ENCODE measurements around the gene PRDM9. TPM values are rescaled to one million over a fixed set of nuclear protein-coding genes. Genes with fewer than 3 reads are reported as not detected.
"Not testable (repeated sequence)": the region's sequence is repeated elsewhere in the genome, so short reads cannot be mapped to it uniquely, and the experiment has no call there.

PRDM9 gene
- not detected in 2 replicates for total RNA-seq (2014; rRNA removed)
- not detected for polyA plus RNA-seq (2012)

- no peak for DNase-seq (ENCODE audit: low read depth)
These were observed at the start of gene PRDM9 for GRCh38 chr5:23507278-23507685. PRDM9 (plus strand) TSS chr5:23507609; CDS start chr5:23509034, 1,425 bp downstream.

- DNase-seq (ENCODE audit: low read depth) = no peak
These were observed 49.6 kb upstream of the PRDM9 start for GRCh38 chr5:23457780-23458179.

- DNase-seq (ENCODE audit: low read depth) = no peak
These were observed 48.2 kb upstream of the PRDM9 start for GRCh38 chr5:23459214-23459613.

- no peak for DNase-seq (ENCODE audit: low read depth)
These were observed 45.8 kb upstream of the PRDM9 start for GRCh38 chr5:23461576-23461975.

GRCh38 chr5:23466401-23466912, 41.0 kb upstream of the PRDM9 start:
- DNase-seq (ENCODE audit: low read depth) = no peak

- DNase-seq (ENCODE audit: low read depth) = no peak
These were observed 38.8 kb upstream of the PRDM9 start for GRCh38 chr5:23468658-23469057.

- DNase-seq (ENCODE audit: low read depth) = no peak
These were observed 33.5 kb upstream of the PRDM9 start for GRCh38 chr5:23473915-23474314.

GRCh38 chr5:23474315-23474714, 33.1 kb upstream of the PRDM9 start:
- DNase-seq (ENCODE audit: low read depth) = no peak

- no peak for DNase-seq (ENCODE audit: low read depth)
These were observed 30.8 kb upstream of the PRDM9 start for GRCh38 chr5:23476580-23476979.

- no peak for DNase-seq (ENCODE audit: low read depth)
These were observed 24.8 kb upstream of the PRDM9 start for GRCh38 chr5:23482642-23483041.

GRCh38 chr5:23483090-23483489, 24.3 kb upstream of the PRDM9 start:
- no peak for DNase-seq (ENCODE audit: low read depth)

- no peak for DNase-seq (ENCODE audit: low read depth)
These were observed 23.3 kb upstream of the PRDM9 start for GRCh38 chr5:23484096-23484495.

GRCh38 chr5:23486227-23486626, 21.2 kb upstream of the PRDM9 start:
- DNase-seq (ENCODE audit: low read depth) = not testable (repeated sequence)

GRCh38 chr5:23490993-23491392, 16.4 kb upstream of the PRDM9 start:
- DNase-seq (ENCODE audit: low read depth) = no peak

GRCh38 chr5:23494558-23494957, 12.9 kb upstream of the PRDM9 start:
- no peak for DNase-seq (ENCODE audit: low read depth)

GRCh38 chr5:23496576-23496975, 10.8 kb upstream of the PRDM9 start:
- no peak for DNase-seq (ENCODE audit: low read depth)

- no peak for DNase-seq (ENCODE audit: low read depth)
These were observed 826 bp upstream of the PRDM9 start for GRCh38 chr5:23506329-23507236.

GRCh38 chr5:23510434-23510833, 3.0 kb downstream of the PRDM9 start:
- not testable (repeated sequence) for DNase-seq (ENCODE audit: low read depth)

- DNase-seq (ENCODE audit: low read depth) = no peak
These were observed 15.1 kb downstream of the PRDM9 start for GRCh38 chr5:23522553-23522952.

GRCh38 chr5:23523031-23523430, 15.6 kb downstream of the PRDM9 start:
- no peak for DNase-seq (ENCODE audit: low read depth)

- no peak for DNase-seq (ENCODE audit: low read depth)
These were observed 16.6 kb downstream of the PRDM9 start for GRCh38 chr5:23523998-23524397.

GRCh38 chr5:23525751-23526150, 18.3 kb downstream of the PRDM9 start:
- DNase-seq (ENCODE audit: low read depth) = no peak

GRCh38 chr5:23526616-23527015, 19.2 kb downstream of the PRDM9 start:
- DNase-seq (ENCODE audit: low read depth) = not testable (repeated sequence)

All from LHCN-M2 (cell line).